Measurements from ENCODE around the gene UAP1L1. TPM values are rescaled to one million over a fixed set of nuclear protein-coding genes. Genes with fewer than 3 reads are reported as not detected.

The UAP1L1 gene
- total and polyA plus RNA-seq, 2 of the 4 experiments (the other 2 are of a cell fraction): 2.3 to 9.8 TPM

DNA sequence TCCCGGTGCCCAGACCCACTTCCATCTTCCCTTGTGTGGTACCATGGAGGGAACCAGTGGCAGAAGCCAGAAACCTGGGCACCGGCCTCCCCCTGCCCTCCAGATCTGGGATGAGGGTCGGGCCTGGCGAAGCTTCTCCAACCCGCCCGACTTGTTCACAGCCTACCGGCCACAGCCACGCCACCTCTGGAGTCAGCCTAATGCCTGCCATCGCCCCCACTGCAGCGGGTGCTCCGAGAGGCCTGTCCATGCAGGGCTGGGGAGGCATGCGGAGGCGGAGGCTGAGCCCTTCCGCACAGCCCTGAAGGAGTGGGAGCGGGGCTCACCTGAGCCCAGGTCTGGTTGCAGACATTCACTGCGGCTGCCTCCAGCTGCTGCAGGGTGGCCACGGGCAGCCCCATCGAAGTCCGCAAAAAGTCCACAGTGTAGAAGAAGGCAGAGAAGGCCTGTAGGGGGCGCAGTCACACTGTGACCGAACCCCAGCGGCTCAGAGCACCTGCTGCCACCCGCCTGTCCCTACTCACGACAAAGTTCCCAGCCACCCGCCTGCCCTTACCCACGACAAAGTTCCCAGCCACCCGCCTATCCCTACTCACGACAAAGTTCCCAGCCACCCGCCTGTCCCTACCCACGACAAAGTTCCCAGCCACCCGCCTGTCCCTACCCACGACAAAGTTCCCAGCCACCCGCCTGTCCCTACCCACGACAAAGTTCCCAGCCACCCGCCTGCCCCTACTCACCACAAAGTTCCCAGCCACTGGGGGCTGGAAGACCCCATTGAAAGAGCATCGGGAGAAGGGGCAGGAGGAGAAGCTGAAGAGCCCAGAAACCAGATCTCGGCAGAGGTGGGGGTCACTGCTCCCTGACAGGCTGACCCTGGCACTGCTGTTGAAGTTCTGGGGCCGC lies 27.5 kb upstream of the UAP1L1 start:
- no peaks in the 10 kb centered on the region for H3K36me3 ChIP-seq (ENCODE audit: control insufficient read depth, insufficient read depth, low read length)
- H2BK20ac ChIP-seq (ENCODE audit: low read depth, low read length): no peak overlapping the region
- H3K27me3 ChIP-seq (ENCODE audit: control insufficient read depth, insufficient read depth, low read length): peaks cover 67% of the 10 kb centered on the region
- no peak overlapping the region for H2BK120ac ChIP-seq (ENCODE audit: low read depth, low read length)
- no peak overlapping the region for H3K4ac ChIP-seq (ENCODE audit: low read depth, low read length)
- ChIA-PET POLR2A (ENCODE audit: unreplicated experiment) (no interaction called here), CTCF (interaction anchor here (1.1 kb wide), 1 partner anchor 14 kb away, joined by 3 read pairs; no protein-coding TSS in a partner anchor)
- no peak overlapping the region for H2AFZ ChIP-seq (replicated peaks; ENCODE audit: low read length, poor library complexity)
- TF ChIP-seq MAFK (IDR thresholded peaks at IDR 0.05; ENCODE audit: low read depth, low read length) (no peak), RAD21 (IDR thresholded peaks at IDR 0.05; ENCODE audit: low read length) (peak; percentile 54)
- TF ChIP-seq, protein P1, sequence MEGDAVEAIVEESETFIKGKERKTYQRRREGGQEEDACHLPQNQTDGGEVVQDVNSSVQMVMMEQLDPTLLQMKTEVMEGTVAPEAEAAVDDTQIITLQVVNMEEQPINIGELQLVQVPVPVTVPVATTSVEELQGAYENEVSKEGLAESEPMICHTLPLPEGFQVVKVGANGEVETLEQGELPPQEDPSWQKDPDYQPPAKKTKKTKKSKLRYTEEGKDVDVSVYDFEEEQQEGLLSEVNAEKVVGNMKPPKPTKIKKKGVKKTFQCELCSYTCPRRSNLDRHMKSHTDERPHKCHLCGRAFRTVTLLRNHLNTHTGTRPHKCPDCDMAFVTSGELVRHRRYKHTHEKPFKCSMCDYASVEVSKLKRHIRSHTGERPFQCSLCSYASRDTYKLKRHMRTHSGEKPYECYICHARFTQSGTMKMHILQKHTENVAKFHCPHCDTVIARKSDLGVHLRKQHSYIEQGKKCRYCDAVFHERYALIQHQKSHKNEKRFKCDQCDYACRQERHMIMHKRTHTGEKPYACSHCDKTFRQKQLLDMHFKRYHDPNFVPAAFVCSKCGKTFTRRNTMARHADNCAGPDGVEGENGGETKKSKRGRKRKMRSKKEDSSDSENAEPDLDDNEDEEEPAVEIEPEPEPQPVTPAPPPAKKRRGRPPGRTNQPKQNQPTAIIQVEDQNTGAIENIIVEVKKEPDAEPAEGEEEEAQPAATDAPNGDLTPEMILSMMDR (conservative IDR thresholded peaks at IDR 0.05; ENCODE audit: low read depth, low read length): peak; percentile 63
- no peak overlapping the region for H3K18ac ChIP-seq (ENCODE audit: low read depth, low read length)
- no peak overlapping the region for H3K23ac ChIP-seq (ENCODE audit: low read depth, low read length)
- H2AK9ac ChIP-seq (replicated peaks; ENCODE audit: low read depth, low read length, poor library complexity): no peak overlapping the region
- H3K4me3 ChIP-seq (ENCODE audit: insufficient read depth, low read depth, low read length): no peak overlapping the region
- DNase-seq (peak; percentile 20), ATAC-seq (ENCODE audit: low read depth) (peak; percentile 13; the same call in 1 of the 2 replicates)
- peaks cover 5% of the 10 kb centered on the region for H4K20me1 ChIP-seq (ENCODE audit: insufficient read depth, low read length)
- peaks cover 3% of the 10 kb centered on the region for H3K4me1 ChIP-seq (ENCODE audit: control insufficient read depth, insufficient read depth, low read length)
- no peak overlapping the region for H3K14ac ChIP-seq (replicated peaks; ENCODE audit: low read depth, low read length)
- H3K56ac ChIP-seq (ENCODE audit: extremely low read depth, insufficient read depth, low read length): no peak overlapping the region
- WGBS, 2 experiments (ENCODE audit: extremely low coverage in 2 of 2, insufficient read length in 1 of 2): 50% methylated on average over 12 of the region's 38 CpGs; no CpG with 5 or more reads in 1 of the 2 experiments
- H3K79me1 ChIP-seq (ENCODE audit: low read depth in 1 of 2, low read length in 2 of 2): peaks cover 3 to 4% of the 10 kb centered on the region in 2 experiments; a peak in 2 of 4 replicates
- no peak overlapping the region for H4K5ac ChIP-seq (ENCODE audit: low read depth, low read length)
- no peak overlapping the region for H4K8ac ChIP-seq (ENCODE audit: low read depth in 2 of 2, low read length in 2 of 2)
- no peaks in the 10 kb centered on the region for H3K9me1 ChIP-seq (ENCODE audit: insufficient read depth, low read length)
- intact Hi-C loops (cut with micrococcal nuclease): no loop called here
- no peak overlapping the region for H3K4me2 ChIP-seq (ENCODE audit: low read depth, low read length)
- no peak overlapping the region for H3K9ac ChIP-seq (ENCODE audit: low read depth, low read length)
- H2BK15ac ChIP-seq (ENCODE audit: low read depth, low read length): no peak overlapping the region
- H2BK5ac ChIP-seq (ENCODE audit: low read depth, low read length, poor library complexity, severe bottlenecking): no peak overlapping the region
- no TSS peak for BruUV-seq (replicated peaks)
- H2AK5ac ChIP-seq (ENCODE audit: low read depth, low read length): no peak overlapping the region
- dilution Hi-C loops (cut with HindIII; ENCODE audit: low sequenced_read_pairs, unreplicated experiment): no loop called here
- H3K9me3 ChIP-seq (ENCODE audit: control insufficient read depth, insufficient read depth, low read length): no peaks in the 10 kb centered on the region
- in situ Hi-C loops (cut with MboI; ENCODE audit: low sequenced_read_pairs): no loop called here
- no peak overlapping the region for H4K91ac ChIP-seq (ENCODE audit: insufficient read depth, low read depth, low read length)
- H3K27ac ChIP-seq (ENCODE audit: insufficient read depth, low read length): no peak overlapping the region
